IPS DF 6.9 (cell line): Measurements from ENCODE around the gene GATAD2A.
"Not testable (repeated sequence)": the region's sequence is repeated elsewhere in the genome, so short reads cannot be mapped to it uniquely, and the experiment has no call there.

ENCODE experiments used
- DNase-seq: peaks from one replicate; pipeline ENCODE4 v3.0.0-alpha.2; 2013; ENCODE audit warnings: low read depth, low spot score
- H3K27ac ChIP-seq: one replicate; pipeline ENCODE4 v1.5.1; 2013; ENCODE audit warnings: low read length, control low read depth
- H3K27me3 ChIP-seq: 2 replicates; pipeline ENCODE4 v1.6.1; 2013; ENCODE audit warnings: mild to moderate bottlenecking, low read length; ENCODE audit not compliant: control insufficient read depth, insufficient read depth
- H3K36me3 ChIP-seq: 2 replicates; pipeline ENCODE4 v1.6.1; 2013; ENCODE audit warnings: low read length; ENCODE audit not compliant: control insufficient read depth, insufficient read depth
- H3K4me1 ChIP-seq: 2 replicates; pipeline ENCODE4 v1.6.1; 2013; ENCODE audit warnings: low read length; ENCODE audit not compliant: control insufficient read depth, insufficient read depth
- H3K4me3 ChIP-seq: 2 replicates; pipeline ENCODE4 v1.5.1; 2013; ENCODE audit warnings: mild to moderate bottlenecking, low read length
- H3K9me3 ChIP-seq: 2 replicates; pipeline ENCODE4 v1.6.1; 2013; ENCODE audit warnings: low read length, inconsistent platforms; ENCODE audit not compliant: control insufficient read depth, insufficient read depth
- WGBS: extraction: QIAGEN DNeasy Blood & Tissue Kit; methylation state at CpG from one replicate; pipeline ENCODE4 v1.1.7; 2013; ENCODE audit warnings: mixed read lengths, missing lambda C conversion rate; ENCODE audit not compliant: insufficient read length, insufficient coverage; 5-methylcytosine and 5-hydroxymethylcytosine counted together

Gene GATAD2A

GRCh38 chr19:19468424-19469050 is 63.1 kb downstream of the GATAD2A start:
- WGBS: no CpG with 5 or more reads among the region's 2 CpGs
- Histone ChIP-seq H3K4me1 (peaks cover 10% of the 10 kb centered on the region), H3K27me3 (no peaks in the 10 kb centered on the region), H3K4me3 (no peak overlapping the region), H3K36me3 (peaks cover 13% of the 10 kb centered on the region), H3K9me3 (no peaks in the 10 kb centered on the region), H3K27ac (no peak overlapping the region)
- DNase-seq: no peak

- no peak for DNase-seq
- Histone ChIP-seq H3K4me3 (no peak overlapping the region), H3K4me1 (peaks cover 11% of the 10 kb centered on the region), H3K27me3 (no peaks in the 10 kb centered on the region), H3K36me3 (peaks cover 10% of the 10 kb centered on the region), H3K27ac (no peak overlapping the region), H3K9me3 (no peaks in the 10 kb centered on the region)
- no CpG with 5 or more reads among the region's 3 CpGs for WGBS
Observed at GRCh38 chr19:19470579-19470978, 65.1 kb downstream of the GATAD2A start.

GRCh38 chr19:19471682-19472081 is 66.2 kb downstream of the GATAD2A start:
- H3K4me1 ChIP-seq: peaks cover 12% of the 10 kb centered on the region
- H3K27me3 ChIP-seq: no peaks in the 10 kb centered on the region

GRCh38 chr19:19472106-19472505 is 66.6 kb downstream of the GATAD2A start:
- not testable (repeated sequence) for H3K4me3 ChIP-seq, DNase-seq, H3K36me3 ChIP-seq, H3K27me3 ChIP-seq, H3K9me3 ChIP-seq, H3K27ac ChIP-seq
- WGBS: no CpG with 5 or more reads among the region's 5 CpGs
- H3K4me1 ChIP-seq: peaks cover 12% of the 10 kb centered on the region

More at GRCh38 chr19:19471682-19472081, 66.2 kb downstream of the GATAD2A start:
- Histone ChIP-seq H3K9me3 (no peaks in the 10 kb centered on the region), H3K27ac (no peak overlapping the region), H3K36me3 (peaks cover 2% of the 10 kb centered on the region; the same call in 1 of the 2 replicates), H3K4me3 (no peak overlapping the region)
- WGBS: no CpG with 5 or more reads among the region's 6 CpGs
- DNase-seq: no peak

GRCh38 chr19:19475015-19475765 is 69.7 kb downstream of the GATAD2A start:
- no CpG with 5 or more reads among the region's 21 CpGs for WGBS

GRCh38 chr19:19475849-19476828 is 70.7 kb downstream of the GATAD2A start:
- Histone ChIP-seq H3K4me1 (peaks cover 12% of the 10 kb centered on the region), H3K36me3 (0 out of 2 replicates have a peak, but pooled peaks cover 2% of the 10 kb centered on the region), H3K9me3 (no peaks in the 10 kb centered on the region), H3K4me3 (no peak overlapping the region), H3K27ac (no peak overlapping the region), H3K27me3 (no peaks in the 10 kb centered on the region)
- WGBS: no CpG with 5 or more reads among the region's 19 CpGs
- DNase-seq: no peak

More at GRCh38 chr19:19475015-19475765, 69.7 kb downstream of the GATAD2A start:
- Histone ChIP-seq H3K27ac (no peak overlapping the region), H3K27me3 (no peaks in the 10 kb centered on the region), H3K4me1 (peaks cover 12% of the 10 kb centered on the region), H3K4me3 (no peak overlapping the region), H3K9me3 (no peaks in the 10 kb centered on the region), H3K36me3 (0 out of 2 replicates have a peak, but pooled peaks cover 2% of the 10 kb centered on the region)
- no peak for DNase-seq

GRCh38 chr19:19477705-19478383 is 72.4 kb downstream of the GATAD2A start:
- H3K27me3 ChIP-seq: no peaks in the 10 kb centered on the region
- no peak overlapping the region for H3K27ac ChIP-seq
- WGBS: no CpG with 5 or more reads among the region's 10 CpGs
- H3K9me3 ChIP-seq: no peaks in the 10 kb centered on the region
- H3K36me3 ChIP-seq: 0 out of 2 replicates have a peak, but pooled peaks cover 2% of the 10 kb centered on the region
- H3K4me1 ChIP-seq: peaks cover 13% of the 10 kb centered on the region
- DNase-seq: no peak
- no peak overlapping the region for H3K4me3 ChIP-seq

GRCh38 chr19:19480688-19481087 is 75.2 kb downstream of the GATAD2A start:
- no peaks in the 10 kb centered on the region for H3K9me3 ChIP-seq

GRCh38 chr19:19482809-19483596 is 77.5 kb downstream of the GATAD2A start:
- WGBS: no CpG with 5 or more reads among the region's 19 CpGs
- H3K36me3 ChIP-seq: no peaks in the 10 kb centered on the region
- H3K9me3 ChIP-seq: no peaks in the 10 kb centered on the region
- peaks cover 4% of the 10 kb centered on the region; the same call in 1 of the 2 replicates for H3K4me1 ChIP-seq
- H3K27ac ChIP-seq: no peak overlapping the region
- H3K27me3 ChIP-seq: no peaks in the 10 kb centered on the region
- no peak overlapping the region for H3K4me3 ChIP-seq
- no peak for DNase-seq

More at GRCh38 chr19:19480688-19481087, 75.2 kb downstream of the GATAD2A start:
- Histone ChIP-seq H3K27me3 (no peaks in the 10 kb centered on the region), H3K4me3 (no peak overlapping the region), H3K27ac (no peak overlapping the region), H3K36me3 (0 out of 2 replicates have a peak, but pooled peaks cover 2% of the 10 kb centered on the region), H3K4me1 (peaks cover 3% of the 10 kb centered on the region; the same call in 1 of the 2 replicates)
- DNase-seq: no peak
- no CpG with 5 or more reads among the region's 5 CpGs for WGBS
